Hair follicle dermal papilla cell (primary cell): ENCODE data around the gene SLCO2B1. TPM values are rescaled to one million over a fixed set of nuclear protein-coding genes. Genes with fewer than 3 reads are reported as not detected.

Source experiments
- total RNA-seq: library from RNA; depleted of rRNA; stranded (reverse); fragments of >200 nt; gene quantifications from 2 replicates; pipeline ENCODE4 v1.2.3, GENCODE V29; 2012

The SLCO2B1 gene, protein sequence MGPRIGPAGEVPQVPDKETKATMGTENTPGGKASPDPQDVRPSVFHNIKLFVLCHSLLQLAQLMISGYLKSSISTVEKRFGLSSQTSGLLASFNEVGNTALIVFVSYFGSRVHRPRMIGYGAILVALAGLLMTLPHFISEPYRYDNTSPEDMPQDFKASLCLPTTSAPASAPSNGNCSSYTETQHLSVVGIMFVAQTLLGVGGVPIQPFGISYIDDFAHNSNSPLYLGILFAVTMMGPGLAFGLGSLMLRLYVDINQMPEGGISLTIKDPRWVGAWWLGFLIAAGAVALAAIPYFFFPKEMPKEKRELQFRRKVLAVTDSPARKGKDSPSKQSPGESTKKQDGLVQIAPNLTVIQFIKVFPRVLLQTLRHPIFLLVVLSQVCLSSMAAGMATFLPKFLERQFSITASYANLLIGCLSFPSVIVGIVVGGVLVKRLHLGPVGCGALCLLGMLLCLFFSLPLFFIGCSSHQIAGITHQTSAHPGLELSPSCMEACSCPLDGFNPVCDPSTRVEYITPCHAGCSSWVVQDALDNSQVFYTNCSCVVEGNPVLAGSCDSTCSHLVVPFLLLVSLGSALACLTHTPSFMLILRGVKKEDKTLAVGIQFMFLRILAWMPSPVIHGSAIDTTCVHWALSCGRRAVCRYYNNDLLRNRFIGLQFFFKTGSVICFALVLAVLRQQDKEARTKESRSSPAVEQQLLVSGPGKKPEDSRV
- not detected in 2 replicates for total RNA-seq

DNA sequence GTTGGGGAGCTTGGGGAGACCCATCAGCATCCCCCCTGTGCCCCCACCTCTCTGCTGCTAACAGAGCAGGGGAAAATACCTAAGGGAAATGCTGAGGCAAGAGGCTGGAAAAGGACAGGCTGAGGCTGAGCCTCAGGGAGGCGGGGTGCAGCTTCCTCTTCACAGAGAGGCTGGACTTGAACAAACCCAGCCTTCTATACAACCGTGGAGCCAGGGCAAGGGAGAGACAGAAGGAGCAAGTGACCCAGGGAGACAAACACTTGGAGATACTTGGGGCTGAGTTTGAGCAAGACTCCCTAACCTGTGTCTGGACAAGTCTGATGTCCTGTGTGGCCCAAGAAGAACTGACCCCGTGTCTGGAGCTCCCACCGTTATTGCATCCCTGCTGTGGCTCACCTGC lies at the start of gene SLCO2B1:
TSS of gene SLCO2B1 (plus strand) at position 229 of the 400 bp plus-strand sequence. CDS start 275 bp downstream, outside the sequence.

GRCh38 chr11:75240311-75241035 lies 89.6 kb downstream of the SLCO2B1 start, which contains the start of gene TPBGL:
Gene TPBGL (plus strand): TSS chr11:75240774. CDS start chr11:75241050, 276 bp downstream.

Other genes starting within 250 kb of the SLCO2B1 start
- 13.5 and 22.7 TPM in 2 replicates for gene XRRA1, start 202.0 kb upstream of the SLCO2B1 start, total RNA-seq
- 10.2 and 35.2 TPM in 2 replicates for gene SPCS2, start 201.8 kb upstream of the SLCO2B1 start, total RNA-seq
- 5.6 and 9.1 TPM in 2 replicates for gene NEU3, start 162.2 kb upstream of the SLCO2B1 start, total RNA-seq
- not detected in 2 replicates for gene OR2AT4, start 54.2 kb upstream of the SLCO2B1 start, total RNA-seq
- gene TPBGL, start 89.7 kb downstream of the SLCO2B1 start, total RNA-seq: not detected in 2 replicates
- gene ARRB1, start 200.6 kb downstream of the SLCO2B1 start, total RNA-seq: 14.7 and 20.0 TPM in 2 replicates
- 931 and 1,241 TPM in 2 replicates for gene RPS3, start 248.4 kb downstream of the SLCO2B1 start, total RNA-seq